GM08714 (cell line): ENCODE results near the gene ACSL4.
"Not testable (repeated sequence)": the region's sequence is repeated elsewhere in the genome, so short reads cannot be mapped to it uniquely, and the experiment has no call there.

Source experiments
- H3K4me3 ChIP-seq: fragments of 200-500 bp; sonication (Bioruptor generic); 2 replicates; pipeline ENCODE4 v1.5.1; 2014; ENCODE audit warnings: mild to moderate bottlenecking, low read length, inconsistent platforms
- ZNF274 ChIP-seq: IDR thresholded peaks from 2 replicates; pipeline ENCODE4 v1.6.1; 2012; ENCODE audit warnings: mild to moderate bottlenecking, low read depth, low read length

The ACSL4 gene

GRCh38 chrX:109742722-109743121 lies 9.7 kb upstream of the ACSL4 start:
- no peak for TF ChIP-seq ZNF274
- H3K4me3 ChIP-seq, result no peak overlapping the region

GRCh38 chrX:109740896-109741295 lies 7.8 kb upstream of the ACSL4 start:
- H3K4me3 ChIP-seq, result not testable (repeated sequence)

DNA sequence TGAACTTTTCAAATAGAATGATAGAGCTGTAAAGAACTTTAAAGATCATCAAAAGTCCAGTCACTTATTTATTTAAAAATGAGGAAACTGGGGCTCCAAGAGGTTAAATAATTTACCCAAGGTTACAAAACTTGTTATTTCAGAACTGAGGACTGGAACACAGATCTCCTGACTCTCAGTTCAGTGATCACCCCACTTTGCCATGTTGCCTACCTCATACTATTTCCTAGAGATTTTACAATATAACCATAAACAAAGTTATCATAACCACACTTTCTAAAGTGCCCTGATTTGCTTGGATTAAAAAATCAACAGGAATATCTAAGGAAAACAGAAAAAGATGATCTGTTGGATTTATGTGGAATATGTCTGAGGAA lies 7.4 kb upstream of the ACSL4 start:
- no peak overlapping the region for H3K4me3 ChIP-seq
- TF ChIP-seq ZNF274, result no peak

GRCh38 chrX:109739625-109740432 lies 6.8 kb upstream of the ACSL4 start:
- no peak for TF ChIP-seq ZNF274

DNA sequence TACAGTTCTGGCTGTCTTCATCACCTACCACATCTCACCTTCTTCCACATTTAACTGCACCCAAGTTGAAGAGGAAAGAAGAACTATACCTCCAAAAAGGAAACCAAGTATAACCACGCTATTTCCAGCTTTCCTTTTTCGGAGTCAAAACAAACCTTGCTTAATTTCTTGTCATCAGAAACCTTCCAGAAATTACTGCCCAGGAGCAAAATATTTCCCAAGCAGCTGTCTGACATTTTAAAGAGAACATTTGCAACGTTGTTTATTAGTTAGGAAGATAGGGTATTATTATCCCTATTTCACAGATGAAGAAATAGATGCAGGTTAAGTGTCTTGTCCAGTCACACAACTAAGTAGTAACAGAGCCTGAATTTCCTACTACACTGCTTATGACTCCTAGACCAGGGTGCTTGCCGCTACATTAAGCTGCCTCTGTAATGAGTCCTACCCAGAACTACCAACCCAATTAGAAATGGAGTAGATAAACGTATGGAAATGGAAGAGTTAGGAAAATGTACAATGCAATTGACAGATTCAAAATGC lies 2.2 kb upstream of the ACSL4 start:
- no peak for TF ChIP-seq ZNF274
- no peak overlapping the region for H3K4me3 ChIP-seq

More at GRCh38 chrX:109739625-109740432, 6.8 kb upstream of the ACSL4 start:
- H3K4me3 ChIP-seq, result no peak overlapping the region

DNA sequence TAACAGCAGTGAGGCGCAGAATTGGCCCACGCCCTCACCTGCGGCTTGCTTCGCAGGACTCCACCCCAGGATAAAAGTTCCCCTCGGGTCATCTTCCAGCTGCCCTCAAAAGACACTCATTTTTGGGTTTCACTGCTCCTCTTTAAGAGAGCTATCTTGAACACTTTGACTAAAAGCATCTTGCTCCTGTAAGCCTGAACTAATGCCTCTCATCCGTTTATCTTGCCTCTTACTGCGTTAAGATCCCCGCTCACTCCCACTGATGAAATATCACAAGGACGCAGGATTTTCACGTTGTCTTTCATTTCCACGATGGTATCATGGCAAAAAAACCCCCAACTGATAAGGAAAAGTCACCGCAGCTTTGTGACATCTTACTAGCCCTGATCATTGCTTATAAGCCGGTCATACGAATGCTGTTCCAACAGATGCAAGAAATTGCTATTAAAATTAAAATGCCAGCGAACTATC lies 591 bp upstream of the ACSL4 start:
- H3K4me3 ChIP-seq, result peak overlapping the region; percentile 50; the same call in 1 of the 2 replicates
- no peak for TF ChIP-seq ZNF274

- no peak for TF ChIP-seq ZNF274
- H3K4me3 ChIP-seq, result peak overlapping the region; percentile 84
Observed at GRCh38 chrX:109732017-109732801, 848 bp downstream of the ACSL4 start.

- no peak for TF ChIP-seq ZNF274
- H3K4me3 ChIP-seq, result no peak overlapping the region; the same call in 1 of the 2 replicates
Observed at GRCh38 chrX:109728173-109728535, 4.9 kb downstream of the ACSL4 start.

DNA sequence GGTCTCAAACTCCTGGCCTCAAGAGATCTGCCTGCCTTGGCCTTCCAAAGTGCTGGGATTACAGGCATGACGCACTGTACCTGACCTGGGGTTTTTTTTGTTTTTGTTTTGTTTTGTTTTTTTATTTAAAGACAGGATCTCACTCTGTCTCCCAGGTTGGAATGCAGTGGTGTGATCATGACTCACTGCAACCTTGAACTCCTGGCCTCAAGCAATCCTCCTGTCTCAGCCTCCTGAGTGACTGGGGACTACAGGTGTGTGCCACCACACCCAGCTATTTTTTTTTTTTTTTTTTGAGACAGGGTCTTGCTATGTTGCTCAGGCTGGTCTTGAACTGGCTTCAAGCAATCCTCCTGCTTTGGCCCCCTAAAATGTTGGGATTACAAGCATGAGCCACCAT lies 8.1 kb downstream of the ACSL4 start:
- H3K4me3 ChIP-seq, result not testable (repeated sequence)

DNA sequence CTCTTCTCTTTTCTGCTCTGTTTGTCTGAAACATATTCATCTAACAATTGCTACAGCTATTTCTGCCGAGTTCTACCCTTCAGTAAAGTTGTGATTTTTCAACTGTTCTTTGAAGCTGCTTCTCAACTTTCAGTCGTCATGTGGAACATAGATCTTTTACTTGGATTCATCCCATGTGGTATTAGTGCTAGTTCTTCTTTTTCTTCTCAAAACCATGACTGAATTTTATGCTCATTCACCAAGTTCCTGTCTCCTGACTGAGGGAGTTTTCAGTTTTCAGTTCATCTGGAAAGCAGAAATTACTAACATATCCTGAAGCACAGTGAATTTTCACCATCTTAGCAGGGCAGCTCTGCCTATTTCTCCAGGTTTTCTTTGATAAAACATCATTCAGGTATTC lies 12.1 kb downstream of the ACSL4 start:
- no peak overlapping the region for H3K4me3 ChIP-seq
- no peak for TF ChIP-seq ZNF274

- no peak for TF ChIP-seq ZNF274
Observed at GRCh38 chrX:109719264-109719663, 13.8 kb downstream of the ACSL4 start.

DNA sequence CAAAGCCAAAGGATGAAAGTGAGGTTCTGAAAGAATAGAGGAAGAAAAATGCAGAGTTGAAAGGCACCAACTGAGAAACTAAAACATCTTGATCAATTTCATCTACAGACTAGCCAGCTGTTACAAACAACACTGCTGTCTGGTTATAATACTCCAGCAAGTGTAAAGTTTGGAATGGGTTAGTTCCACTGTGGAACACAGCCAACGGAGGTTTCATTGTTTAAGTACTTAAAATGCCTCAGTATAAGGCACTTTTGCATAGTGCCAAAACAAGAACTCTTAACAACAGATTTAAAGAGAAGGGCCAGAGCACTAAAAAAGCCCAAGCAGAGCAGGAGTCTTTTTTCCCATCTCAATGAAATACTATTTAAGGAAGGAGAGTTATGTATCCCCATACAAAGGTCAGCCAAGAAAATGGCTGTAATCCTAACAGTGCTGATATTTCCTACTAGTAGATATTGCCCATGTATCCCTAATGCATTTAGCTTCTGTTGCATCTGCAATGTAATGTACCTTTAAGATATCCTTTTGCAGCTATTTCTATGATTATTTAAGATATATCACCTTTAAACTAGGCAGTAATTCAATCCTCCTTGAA lies 16.5 kb downstream of the ACSL4 start:
- TF ChIP-seq ZNF274, result no peak
- no peak overlapping the region for H3K4me3 ChIP-seq

More at GRCh38 chrX:109719264-109719663, 13.8 kb downstream of the ACSL4 start:
- H3K4me3 ChIP-seq, result no peak overlapping the region

DNA sequence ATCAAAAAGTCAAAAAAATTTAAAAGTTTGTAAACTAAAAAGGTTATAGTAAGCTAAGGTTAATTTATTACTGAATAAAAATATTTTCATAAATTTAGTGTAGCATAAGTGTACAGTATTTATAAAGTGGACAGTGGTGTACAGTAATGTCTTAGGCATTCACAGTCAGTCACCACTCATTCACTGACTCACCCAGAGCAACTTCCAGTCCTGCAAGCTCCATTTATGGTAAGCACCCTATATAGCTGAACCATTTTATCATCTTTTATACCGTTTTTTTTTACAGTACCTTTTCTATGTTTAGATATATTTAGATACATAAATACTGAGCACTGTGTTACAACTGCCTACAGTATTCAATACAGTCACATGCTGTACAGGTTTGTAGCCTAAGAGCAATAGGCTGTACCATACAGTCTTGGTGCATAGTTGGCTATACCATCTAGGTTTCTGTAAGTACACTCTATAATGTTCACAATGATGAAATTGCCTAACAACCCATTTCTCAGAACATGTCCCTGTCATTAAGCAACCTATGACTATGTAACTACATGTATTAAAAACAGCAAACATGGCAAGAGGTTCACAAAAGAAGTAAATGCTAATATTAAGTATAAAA lies 18.6 kb downstream of the ACSL4 start:
- no peak for TF ChIP-seq ZNF274
- no peak overlapping the region for H3K4me3 ChIP-seq

DNA sequence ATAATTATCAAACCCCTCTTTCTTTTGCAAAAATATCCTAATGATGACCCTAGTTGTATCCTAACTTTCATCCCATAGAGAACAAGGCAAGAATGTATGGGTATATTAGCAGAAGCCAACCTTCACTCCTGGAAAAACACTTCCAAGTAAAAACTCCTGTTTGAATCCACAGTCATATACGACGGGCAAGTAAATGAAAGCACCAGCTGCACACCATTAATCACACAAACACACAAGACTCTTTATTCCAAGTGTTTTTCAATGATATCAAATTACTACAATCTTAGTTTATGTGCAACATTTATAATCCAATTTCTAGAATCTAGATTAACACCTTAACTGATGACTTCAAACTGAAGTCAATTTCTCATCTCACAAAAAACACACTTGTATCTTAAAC lies 22.9 kb downstream of the ACSL4 start:
- no peak for TF ChIP-seq ZNF274
- H3K4me3 ChIP-seq, result no peak overlapping the region
